PFSK-1 (cell line): Measurements from ENCODE around the gene STRIP2.

Experiments used
- FOXP2 ChIP-seq: optimal IDR thresholded peaks from 2 replicates; pipeline ENCODE3; 2011; ENCODE audit warnings: borderline replicate concordance, control low read depth, inconsistent platforms; ENCODE audit not compliant: insufficient read depth; ENCODE audit errors: extremely low read length, extremely low read depth
- POLR2AphosphoS5 ChIP-seq: IDR thresholded peaks from 2 replicates; pipeline ENCODE4 v1.6.1; 2012; ENCODE audit warnings: low read depth, mild to moderate bottlenecking, control low read depth, low read length, moderate library complexity
- REST ChIP-seq, 2 experiments: IDR thresholded peaks; 2 replicates each; pipeline versions ENCODE4 v1.6.1 to v1.8.0; 2011 to 2012; ENCODE audit warnings: low read depth in 2 of 2, low read length in 2 of 2, control low read depth in 1 of 2, inconsistent platforms in 1 of 2, mild to moderate bottlenecking in 1 of 2, moderate library complexity in 1 of 2; ENCODE audit not compliant: insufficient read depth in 1 of 2
- SIN3A ChIP-seq: IDR thresholded peaks from 2 replicates; pipeline ENCODE4 v1.6.1; 2012; ENCODE audit warnings: mild to moderate bottlenecking, low read length, moderate library complexity, borderline replicate concordance; ENCODE audit not compliant: insufficient read depth
- TAF1 ChIP-seq: IDR thresholded peaks from 2 replicates; pipeline ENCODE4 v1.6.1; 2012; ENCODE audit warnings: low read length, control low read depth, borderline replicate concordance; ENCODE audit not compliant: insufficient read depth

The STRIP2 gene

GRCh38 chr7:129434675-129435318 is 565 bp downstream of the STRIP2 start:
- TF ChIP-seq TAF1 (no peak), SIN3A (no peak), FOXP2 (no peak), POLR2AphosphoS5 (no peak), REST (IDR thresholded peaks at IDR 0.05; ENCODE audit: insufficient read depth in 1 of 2, low read depth in 2 of 2, low read length in 2 of 2) (no peak)

- TF ChIP-seq POLR2AphosphoS5 (no peak), FOXP2 (no peak), TAF1 (no peak)
Measured at GRCh38 chr7:129435414-129435829, 1.2 kb downstream of the STRIP2 start.

GRCh38 chr7:129436335-129436923 is 2.2 kb downstream of the STRIP2 start:
- TF ChIP-seq REST (IDR thresholded peaks at IDR 0.05; ENCODE audit: insufficient read depth in 1 of 2, low read depth in 2 of 2, low read length in 2 of 2) (no peak), TAF1 (no peak), POLR2AphosphoS5 (no peak), SIN3A (no peak), FOXP2 (no peak)

- TF ChIP-seq SIN3A (no peak), TAF1 (no peak), POLR2AphosphoS5 (no peak), REST (IDR thresholded peaks at IDR 0.05; ENCODE audit: insufficient read depth in 1 of 2, low read depth in 2 of 2, low read length in 2 of 2) (no peak), FOXP2 (no peak)
Measured at GRCh38 chr7:129437190-129437589, 3.0 kb downstream of the STRIP2 start.

GRCh38 chr7:129438281-129438838 is 4.1 kb downstream of the STRIP2 start:
- TF ChIP-seq POLR2AphosphoS5 (no peak), REST (IDR thresholded peaks at IDR 0.05; ENCODE audit: insufficient read depth in 1 of 2, low read depth in 2 of 2, low read length in 2 of 2) (no peak)
